Spinal cord (tissue), 10 donors: ENCODE results near the gene FAM161B. TPM values are rescaled to one million over a fixed set of nuclear protein-coding genes. Genes with fewer than 3 reads are reported as not detected.
"Not testable (repeated sequence)": the region's sequence is repeated elsewhere in the genome, so short reads cannot be mapped to it uniquely, and the experiment has no call there.

ENCODE experiments used
- DNase-seq, 6 donors: peaks; one replicate each; pipeline versions ENCODE4 v3.0.0 to v3.0.0-alpha.2; 2013 to 2015; ENCODE audit warnings: low spot score in 6 of 6, low read depth in 4 of 6
- H3K27ac ChIP-seq: one replicate; pipeline ENCODE4 v1.5.1; 2013; ENCODE audit warnings: low read depth, low read length, control low read depth
- H3K27me3 ChIP-seq: one replicate; pipeline ENCODE4 v1.6.1; 2013; ENCODE audit warnings: low read length; ENCODE audit not compliant: control insufficient read depth, insufficient read depth
- H3K36me3 ChIP-seq: one replicate; pipeline ENCODE4 v1.6.1; 2013; ENCODE audit warnings: low read length; ENCODE audit not compliant: control insufficient read depth, insufficient read depth
- H3K4me1 ChIP-seq: one replicate; pipeline ENCODE4 v1.6.1; 2013; ENCODE audit warnings: low read length; ENCODE audit not compliant: control insufficient read depth, insufficient read depth
- H3K4me3 ChIP-seq: one replicate; pipeline ENCODE4 v1.5.1; 2013; ENCODE audit warnings: low read depth, low read length, control low read depth
- H3K9me3 ChIP-seq: one replicate; pipeline ENCODE4 v1.6.1; 2013; ENCODE audit warnings: low read length; ENCODE audit not compliant: control insufficient read depth, insufficient read depth
- WGBS: methylation state at CpG from one replicate; pipeline ENCODE4 v1.1.5; 2013; ENCODE audit warnings: missing lambda C conversion rate; ENCODE audit not compliant: insufficient coverage; 5-methylcytosine and 5-hydroxymethylcytosine counted together
- long read RNA-seq, 4 donors: transcript quantifications; one replicate each; lab custom pipeline, GENCODE V29; 2026
- polyA plus RNA-seq, 2 donors: library from polyadenylated mRNA; unstranded; fragments of 120-200 nt; gene quantifications; one replicate each; pipeline ENCODE4 v1.2.1, GENCODE V29; 2013; ENCODE audit not compliant: insufficient read length in 2 of 2
- total RNA-seq, 2 donors: library from RNA; depleted of rRNA in 1 of 2; stranded (reverse); fragments of 120-200 nt in 1 of 2; fragments of >200 nt in 1 of 2; gene quantifications; one replicate each; pipeline versions ENCODE4 v1.2.3 to v1.2.4, GENCODE V29; 2013 to 2014
- donor health status: healthy.

The FAM161B gene
- 10 to 100 TPM; 13.8 to 15.8 TPM for total RNA-seq
- 10 to 100 TPM; 22.8 to 26.1 TPM for polyA plus RNA-seq
- long read RNA-seq, donor 1, full-length matches to known transcripts: 3 of 3 reads
- long read RNA-seq, donor 1, partial matches to known transcripts: 0 of 3 reads
- long read RNA-seq, donor 1, other reads (novel, unspliced or antisense): 0 of 3 reads
- long read RNA-seq, donor 2, full-length matches to known transcripts: 1 of 12 reads
- long read RNA-seq, donor 2, partial matches to known transcripts: 6 of 12 reads
- long read RNA-seq, donor 2, other reads (novel, unspliced or antisense): 5 of 12 reads
- long read RNA-seq, donor 3, full-length matches to known transcripts: 1 of 7 reads
- long read RNA-seq, donor 3, partial matches to known transcripts: 6 of 7 reads
- long read RNA-seq, donor 3, other reads (novel, unspliced or antisense): 0 of 7 reads
- long read RNA-seq, donor 4, partial matches to known transcripts: 74 of 87 reads
- long read RNA-seq, donor 4, other reads (novel, unspliced or antisense): 13 of 87 reads

- Histone ChIP-seq H3K27ac (peak within 1 kb of the TSS; percentile 96), H3K4me3 (peak within 1 kb of the TSS; percentile 97), H3K27me3 (no peaks in the 10 kb centered on the region), H3K4me1 (peaks cover 15% of the 10 kb centered on the region), H3K9me3 (no peaks in the 10 kb centered on the region), H3K36me3 (peaks cover 30% of the 10 kb centered on the region)
- peak; percentile 94 to 99 (median 96) for DNase-seq
- WGBS: 0% methylated on average over 66 of the region's 70 CpGs
Observed at GRCh38 chr14:73949752-73950734, at the start of gene FAM161B, which contains the start of gene COQ6. Gene FAM161B (minus strand): TSS chr14:73950094. CDS start chr14:73950026, 68 bp downstream. Gene COQ6 (plus strand): TSS chr14:73950302. CDS start chr14:73950333, 31 bp downstream.

GRCh38 chr14:73998726-73999125 is 48.8 kb upstream of the FAM161B start:
- WGBS: 89% methylated on average over 2 of the region's 2 CpGs

GRCh38 chr14:73997944-73998447 is 48.1 kb upstream of the FAM161B start:
- no peak overlapping the region for H3K4me3 ChIP-seq
- no peak overlapping the region for H3K27ac ChIP-seq
- peaks cover 2% of the 10 kb centered on the region for H3K36me3 ChIP-seq
- H3K4me1 ChIP-seq: no peaks in the 10 kb centered on the region
- no peaks in the 10 kb centered on the region for H3K9me3 ChIP-seq
- WGBS: 80% methylated on average over 6 of the region's 7 CpGs
- DNase-seq: no peak
- no peaks in the 10 kb centered on the region for H3K27me3 ChIP-seq

More at GRCh38 chr14:73998726-73999125, 48.8 kb upstream of the FAM161B start:
- H3K27me3 ChIP-seq: no peaks in the 10 kb centered on the region
- no peak overlapping the region for H3K4me3 ChIP-seq
- no peak for DNase-seq
- peaks cover 2% of the 10 kb centered on the region for H3K36me3 ChIP-seq
- no peaks in the 10 kb centered on the region for H3K4me1 ChIP-seq
- no peak overlapping the region for H3K27ac ChIP-seq
- no peaks in the 10 kb centered on the region for H3K9me3 ChIP-seq

- Histone ChIP-seq H3K27ac (no peak overlapping the region), H3K4me1 (no peaks in the 10 kb centered on the region), H3K36me3 (peaks cover 2% of the 10 kb centered on the region), H3K4me3 (no peak overlapping the region), H3K27me3 (no peaks in the 10 kb centered on the region), H3K9me3 (no peaks in the 10 kb centered on the region)
- WGBS: no CpG with 5 or more reads among the region's 1 CpG
- no peak for DNase-seq
Observed at GRCh38 chr14:73997108-73997943, 47.4 kb upstream of the FAM161B start.

GRCh38 chr14:73996731-73997107 is 46.8 kb upstream of the FAM161B start:
- Histone ChIP-seq H3K4me1 (no peaks in the 10 kb centered on the region), H3K27me3 (no peaks in the 10 kb centered on the region), H3K4me3 (no peak overlapping the region), H3K36me3 (peaks cover 2% of the 10 kb centered on the region), H3K9me3 (no peaks in the 10 kb centered on the region), H3K27ac (no peak overlapping the region)
- DNase-seq: no peak
- 100% methylated on average over 1 of the region's 2 CpGs for WGBS

- 88% methylated on average over 6 of the region's 8 CpGs for WGBS
Observed at GRCh38 chr14:73995977-73996378, 46.1 kb upstream of the FAM161B start.

GRCh38 chr14:73994926-73995325 is 45.0 kb upstream of the FAM161B start:
- not testable (repeated sequence) for H3K27ac ChIP-seq, H3K36me3 ChIP-seq, H3K9me3 ChIP-seq, H3K4me3 ChIP-seq, H3K27me3 ChIP-seq, DNase-seq, H3K4me1 ChIP-seq
- WGBS: 100% methylated on average over 1 of the region's 7 CpGs

More at GRCh38 chr14:73995977-73996378, 46.1 kb upstream of the FAM161B start:
- Histone ChIP-seq H3K36me3 (peaks cover 2% of the 10 kb centered on the region), H3K27me3 (no peaks in the 10 kb centered on the region), H3K27ac (no peak overlapping the region), H3K9me3 (no peaks in the 10 kb centered on the region), H3K4me1 (no peaks in the 10 kb centered on the region), H3K4me3 (no peak overlapping the region)
- DNase-seq: no peak

GRCh38 chr14:73991092-73991491 is 41.2 kb upstream of the FAM161B start:
- Histone ChIP-seq H3K9me3 (no peaks in the 10 kb centered on the region), H3K4me1 (no peaks in the 10 kb centered on the region), H3K4me3 (no peak overlapping the region), H3K36me3 (no peaks in the 10 kb centered on the region), H3K27me3 (no peaks in the 10 kb centered on the region), H3K27ac (no peak overlapping the region)
- DNase-seq: no peak
- 94% methylated on average over 2 of the region's 4 CpGs for WGBS
